Ovary (tissue), 9 donors: ENCODE data around the gene SMARCD2. TPM values are rescaled to one million over a fixed set of nuclear protein-coding genes. Genes with fewer than 3 reads are reported as not detected.

Experiments
- DNase-seq, 5 donors: peaks; one replicate each; pipeline ENCODE4 v3.0.0-alpha.2; 2019 to 2020
- H3K27ac ChIP-seq, 2 donors: fragments of 200-600 bp; one replicate each; pipeline versions ENCODE4 v1.5.1 to v1.8.0; 2019 to 2022
- H3K27me3 ChIP-seq: fragments of 200-600 bp; one replicate; pipeline ENCODE4 v1.8.0; 2022
- H3K36me3 ChIP-seq: fragments of 200-600 bp; sonication (generic); one replicate; pipeline ENCODE4 v1.5.1; 2019
- H3K4me1 ChIP-seq: one replicate; pipeline ENCODE4 v1.8.1; 2013; ENCODE audit warnings: mild to moderate bottlenecking, moderate library complexity; ENCODE audit not compliant: insufficient read depth
- H3K4me3 ChIP-seq: fragments of 200-600 bp; sonication (generic); one replicate; pipeline ENCODE4 v1.5.1; 2017
- H3K9me3 ChIP-seq, 2 donors: fragments of 200-600 bp in 1 of 2; sonication (generic) in 1 of 2; one replicate each; pipeline versions ENCODE4 v1.5.1 to v1.8.1; 2013 to 2019; ENCODE audit warnings: mild to moderate bottlenecking in 1 of 2, moderate library complexity in 1 of 2
- EP300 ChIP-seq: sonication (generic); formaldehyde crosslinking; IDR thresholded peaks from one replicate; pipeline ENCODE4 v1.6.1; 2017; ENCODE audit warnings: antibody characterized with exemption
- POLR2A ChIP-seq: fragments of 450-650 bp; IDR thresholded peaks from one replicate; pipeline ENCODE4 v1.6.1; 2017; ENCODE audit warnings: antibody characterized with exemption, mild to moderate bottlenecking, moderate library complexity
- WGBS, 3 donors: extraction: QIAGEN DNeasy Blood & Tissue Kit in 1 of 3; methylation state at CpG; one replicate each; pipeline versions ENCODE4 v1.1.5 to v1.1.7; 2013 to 2017; 5-methylcytosine and 5-hydroxymethylcytosine counted together
- intact Hi-C, 4 donors: fragments of 100-400 bp; cut with DNase I; formaldehyde crosslinking; loops; one replicate each; pipeline versions ENCODE4 v1.11.0 to v1.15.1; 2022 to 2023
- polyA plus RNA-seq, 2 donors: library from polyadenylated mRNA; stranded (reverse); fragments of 200-250 nt in 1 of 2; fragments of 350-450 nt in 1 of 2; fragmentation: Illumina TruSeq in 1 of 2; extraction: RNeasy Lipid Tissue Mini Kit (QIAGEN cat#74804) in 1 of 2; gene quantifications; one replicate each; pipeline ENCODE4 v1.2.3, GENCODE V29; 2013 to 2014
- total RNA-seq, 7 donors: library from RNA; depleted of rRNA in 2 of 7; stranded (reverse); fragments of >200 nt in 2 of 7; fragmentation: NEBNext Ultra II Directional in 3 of 7; extraction: Animal tissue kit (Norgen Biotek cat#: 25700) in 3 of 7; gene quantifications; one replicate each; pipeline versions ENCODE4 v1.1.0 to v1.2.4, GENCODE V29; 2016 to 2023
- TF ChIP-seq, protein P1 (sequence below), 3 donors: fragments of 450-650 bp in 2 of 3; fragments of 200-600 bp in 1 of 3; IDR thresholded peaks; one replicate each; pipeline versions ENCODE4 v1.5.1 to v1.8.0; 2016 to 2022; ENCODE audit warnings: antibody characterized with exemption in 3 of 3, mild to moderate bottlenecking in 1 of 3
- donor health status: DM: no; HTN: no; CAD: no; lungs with moderate emphysema.
- donor health status: DM: no; HTN: no; CAD: no.
- donor health status: Bipolar disorder and iron deficiency.
- donor health status: DM: yes; HTN: yes; CAD: no.
- donor health status: DM: no; HTN: no; CAD: no.
- donor health status: DM: yes; HTN: yes; CAD: no.

SMARCD2 gene
- total and polyA plus RNA-seq, 9 donors, result 46.2 to 117 (median 69.8) TPM

DNA sequence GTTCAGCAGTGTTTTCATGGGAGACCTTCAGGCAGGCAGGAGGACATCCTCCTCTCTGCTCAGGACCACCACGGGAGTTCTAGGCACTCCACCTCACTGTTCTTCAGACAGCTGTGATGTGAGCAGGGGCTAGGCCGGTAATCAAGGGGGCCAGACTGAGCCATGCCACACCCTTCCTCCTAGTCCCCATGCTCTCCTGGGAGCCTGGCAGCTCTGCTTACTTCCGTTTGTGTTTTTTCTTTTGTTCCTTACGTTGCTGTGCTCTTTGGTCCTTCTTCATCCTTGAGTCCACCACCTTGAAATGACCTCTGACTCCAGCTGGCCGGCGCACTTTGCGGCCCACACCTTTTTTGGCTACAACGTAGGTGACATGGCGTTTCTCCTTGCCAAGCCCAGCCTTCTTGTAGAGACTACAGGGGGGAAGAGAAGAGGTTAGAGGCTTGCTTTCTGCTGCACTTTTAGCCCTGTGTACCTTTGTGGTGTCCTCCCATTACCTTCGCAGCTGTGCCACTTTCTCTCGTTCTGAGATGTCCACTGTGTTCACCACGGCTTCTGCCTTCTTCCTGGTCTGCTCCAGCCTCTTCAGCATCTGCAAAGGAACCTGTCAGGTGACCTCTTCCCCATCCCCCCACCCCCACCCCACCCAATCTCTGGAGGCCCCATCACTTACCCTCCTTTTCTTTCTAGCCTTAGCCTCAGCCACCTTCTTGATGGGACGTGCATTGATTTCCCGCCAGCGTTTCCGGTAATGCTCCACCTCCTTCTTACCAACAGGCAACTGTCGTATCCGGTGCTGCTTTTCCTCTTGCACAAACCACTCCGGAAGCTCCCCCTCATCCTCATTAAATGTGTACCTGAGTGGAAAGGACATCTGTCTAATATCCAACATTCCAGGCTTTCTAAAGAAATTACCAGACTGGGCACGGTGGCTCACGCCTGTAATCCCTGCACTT, 22.6 kb downstream of the SMARCD2 start:
- no peak overlapping the region for H3K4me3 ChIP-seq
- WGBS, 3 donors, result 66 to 68% (median 67%) methylated on average over 21 of the region's 21 CpGs
- H3K36me3 ChIP-seq, result no peaks in the 10 kb centered on the region
- no peaks in the 10 kb centered on the region for H3K9me3 ChIP-seq
- H3K4me1 ChIP-seq, result no peaks in the 10 kb centered on the region
- no peaks in the 10 kb centered on the region for H3K27me3 ChIP-seq
- intact Hi-C loops, result no loop called here
- DNase-seq, result no peak
- H3K27ac ChIP-seq, result no peak overlapping the region
- TF ChIP-seq POLR2A, result no peak
- TF ChIP-seq EP300, result no peak
- TF ChIP-seq, protein P1, sequence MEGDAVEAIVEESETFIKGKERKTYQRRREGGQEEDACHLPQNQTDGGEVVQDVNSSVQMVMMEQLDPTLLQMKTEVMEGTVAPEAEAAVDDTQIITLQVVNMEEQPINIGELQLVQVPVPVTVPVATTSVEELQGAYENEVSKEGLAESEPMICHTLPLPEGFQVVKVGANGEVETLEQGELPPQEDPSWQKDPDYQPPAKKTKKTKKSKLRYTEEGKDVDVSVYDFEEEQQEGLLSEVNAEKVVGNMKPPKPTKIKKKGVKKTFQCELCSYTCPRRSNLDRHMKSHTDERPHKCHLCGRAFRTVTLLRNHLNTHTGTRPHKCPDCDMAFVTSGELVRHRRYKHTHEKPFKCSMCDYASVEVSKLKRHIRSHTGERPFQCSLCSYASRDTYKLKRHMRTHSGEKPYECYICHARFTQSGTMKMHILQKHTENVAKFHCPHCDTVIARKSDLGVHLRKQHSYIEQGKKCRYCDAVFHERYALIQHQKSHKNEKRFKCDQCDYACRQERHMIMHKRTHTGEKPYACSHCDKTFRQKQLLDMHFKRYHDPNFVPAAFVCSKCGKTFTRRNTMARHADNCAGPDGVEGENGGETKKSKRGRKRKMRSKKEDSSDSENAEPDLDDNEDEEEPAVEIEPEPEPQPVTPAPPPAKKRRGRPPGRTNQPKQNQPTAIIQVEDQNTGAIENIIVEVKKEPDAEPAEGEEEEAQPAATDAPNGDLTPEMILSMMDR (IDR thresholded peaks at IDR 0.05), result no peak

DNA sequence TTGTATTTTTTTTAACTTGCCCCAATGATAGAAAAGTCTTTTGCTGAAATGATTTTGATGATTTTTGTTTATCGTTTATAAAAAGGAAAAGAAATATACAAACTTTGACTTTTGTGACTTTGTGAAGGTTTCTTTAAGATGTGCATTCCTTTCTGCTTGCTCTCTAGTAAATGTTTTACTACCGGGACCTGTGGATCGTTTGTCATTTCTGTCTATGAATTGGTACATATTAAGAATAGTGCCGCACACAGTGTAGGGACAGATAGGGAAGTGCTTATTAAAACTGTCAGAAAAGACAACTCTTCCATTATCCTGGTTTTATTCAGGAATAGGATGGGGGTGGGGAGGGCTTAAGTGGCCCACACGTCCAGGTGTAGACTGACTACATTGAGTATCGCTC, 23.4 kb downstream of the SMARCD2 start:
- Histone ChIP-seq H3K27ac (no peak overlapping the region), H3K4me1 (no peaks in the 10 kb centered on the region), H3K9me3 (no peaks in the 10 kb centered on the region), H3K27me3 (no peaks in the 10 kb centered on the region), H3K4me3 (no peak overlapping the region), H3K36me3 (no peaks in the 10 kb centered on the region)
- intact Hi-C loops, result no loop called here
- TF ChIP-seq EP300, result no peak
- no peak for TF ChIP-seq POLR2A
- TF ChIP-seq, protein P1 (IDR thresholded peaks at IDR 0.05), result no peak
- 64 to 71% (median 69%) methylated on average over 6 of the region's 6 CpGs for WGBS, 3 donors
- no peak for DNase-seq

DNA sequence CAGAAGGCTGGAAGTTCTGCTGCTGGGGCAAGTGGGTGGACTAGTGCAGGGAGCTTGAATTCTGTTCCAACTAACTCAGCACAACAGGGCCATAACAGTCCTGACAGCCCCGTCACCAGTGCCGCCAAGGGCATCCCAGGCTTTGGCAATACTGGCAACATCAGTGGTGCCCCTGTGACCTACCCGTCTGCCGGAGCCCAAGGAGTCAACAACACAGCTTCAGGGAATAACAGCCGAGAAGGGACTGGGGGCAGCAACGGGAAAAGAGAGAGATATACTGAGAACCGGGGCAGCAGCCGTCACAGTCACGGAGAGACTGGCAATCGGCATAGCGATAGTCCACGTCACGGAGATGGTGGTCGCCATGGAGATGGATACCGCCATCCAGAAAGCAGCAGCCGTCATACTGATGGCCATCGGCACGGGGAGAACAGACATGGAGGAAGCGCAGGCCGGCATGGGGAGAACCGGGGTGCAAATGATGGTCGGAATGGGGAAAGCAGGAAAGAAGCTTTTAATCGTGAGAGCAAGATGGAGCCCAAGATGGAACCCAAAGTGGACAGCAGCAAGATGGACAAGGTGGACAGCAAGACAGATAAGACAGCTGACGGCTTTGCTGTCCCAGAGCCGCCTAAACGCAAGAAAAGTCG, 24.6 kb downstream of the SMARCD2 start:
- 88 to 93% (median 91%) methylated on average over 27 of the region's 27 CpGs for WGBS, 3 donors
- no peaks in the 10 kb centered on the region for H3K36me3 ChIP-seq
- H3K27ac ChIP-seq, result no peak overlapping the region
- H3K27me3 ChIP-seq, result no peaks in the 10 kb centered on the region
- H3K9me3 ChIP-seq, result no peaks in the 10 kb centered on the region
- H3K4me1 ChIP-seq, result no peaks in the 10 kb centered on the region
- intact Hi-C loops, result no loop called here
- DNase-seq, result peak in 1 of 5 donors; percentile 17
- TF ChIP-seq, protein P1 (IDR thresholded peaks at IDR 0.05), result no peak
- TF ChIP-seq EP300 (no peak), POLR2A (no peak)
- no peak overlapping the region for H3K4me3 ChIP-seq

DNA sequence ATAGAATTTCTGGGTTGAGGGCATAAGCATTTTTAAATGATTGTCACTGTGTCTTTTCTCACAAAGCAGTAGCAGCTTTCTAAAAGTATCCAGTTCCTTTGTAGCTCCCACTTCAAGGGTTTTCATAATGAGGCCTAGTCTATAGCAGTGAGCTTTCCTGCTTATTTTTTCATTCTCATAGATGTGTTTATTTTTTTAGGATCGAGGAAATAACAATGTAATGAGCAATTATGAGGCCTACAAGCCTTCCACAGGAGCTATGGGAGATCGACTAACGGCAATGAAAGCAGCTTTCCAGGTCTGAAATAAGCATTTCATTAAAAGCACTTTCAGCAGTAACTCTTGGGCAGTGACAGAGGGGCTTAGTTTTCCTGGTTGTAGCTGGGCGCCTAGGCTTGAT, 25.8 kb downstream of the SMARCD2 start:
- WGBS, 3 donors, result 74 to 85% (median 77%) methylated on average over 4 of the region's 4 CpGs
- Histone ChIP-seq H3K9me3 (no peaks in the 10 kb centered on the region), H3K36me3 (no peaks in the 10 kb centered on the region), H3K4me3 (no peak overlapping the region), H3K4me1 (no peaks in the 10 kb centered on the region), H3K27me3 (no peaks in the 10 kb centered on the region), H3K27ac (no peak overlapping the region)
- no peak for DNase-seq
- intact Hi-C loops, result no loop called here
- TF ChIP-seq, protein P1 (IDR thresholded peaks at IDR 0.05), result no peak
- TF ChIP-seq POLR2A (no peak), EP300 (no peak)
